ENCODE results near the gene THSD4.

The THSD4 gene

GRCh38 chr15:71323584-71323983 lies 208.3 kb downstream of the THSD4 start:
- H3K4me1 ChIP-seq (ENCODE audit: control insufficient read depth, insufficient read depth, low read length, unreplicated experiment) = peaks cover 19% of the 10 kb centered on the region
- no peaks in the 10 kb centered on the region for H3K79me2 ChIP-seq (ENCODE audit: control insufficient read depth, insufficient read depth, low read length, unreplicated experiment)
- no peaks in the 10 kb centered on the region for H3K27me3 ChIP-seq (ENCODE audit: insufficient read depth, low read length)

DNA sequence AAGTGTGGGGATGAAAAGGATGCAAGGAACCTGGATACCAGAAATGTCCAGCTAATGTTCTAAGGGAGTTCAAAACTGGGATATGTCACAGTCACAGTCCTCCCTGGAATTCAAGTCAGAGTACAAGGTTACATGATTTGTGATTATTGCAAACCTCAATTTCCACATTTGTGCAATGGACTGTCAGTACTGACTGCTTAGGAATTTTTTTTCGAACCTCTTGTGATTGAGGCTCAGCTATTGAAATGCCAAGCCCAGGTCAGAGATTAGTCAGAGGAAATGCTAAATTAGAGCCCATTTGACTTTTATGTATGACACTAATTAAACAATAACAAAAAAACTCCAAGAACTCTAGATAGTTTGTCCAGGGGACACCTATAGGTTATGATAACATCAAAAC lies 210.2 kb downstream of the THSD4 start:
- Histone ChIP-seq H3K27me3 (ENCODE audit: insufficient read depth, low read length) (no peaks in the 10 kb centered on the region), H3K4me1 (ENCODE audit: control insufficient read depth, insufficient read depth, low read length, unreplicated experiment) (peaks cover 30% of the 10 kb centered on the region), H3K4me3 (ENCODE audit: low read depth, low read length) (peak overlapping the region; percentile 11; the same call in 1 of the 2 replicates), H3K36me3 (ENCODE audit: insufficient read depth, low read length) (no peaks in the 10 kb centered on the region), H2AFZ (ENCODE audit: low read length, unreplicated experiment) (no peak overlapping the region), H3K27ac (ENCODE audit: low read depth, low read length) (peak overlapping the region; percentile 78), H3K79me2 (ENCODE audit: control insufficient read depth, insufficient read depth, low read length, unreplicated experiment) (no peaks in the 10 kb centered on the region)

More at GRCh38 chr15:71323584-71323983, 208.3 kb downstream of the THSD4 start:
- Histone ChIP-seq H3K27ac (ENCODE audit: low read depth, low read length) (no peak overlapping the region), H2AFZ (ENCODE audit: low read length, unreplicated experiment) (no peak overlapping the region), H3K4me3 (ENCODE audit: low read depth, low read length) (no peak overlapping the region), H3K36me3 (ENCODE audit: insufficient read depth, low read length) (no peaks in the 10 kb centered on the region; the same call in 1 of the 2 replicates)

- no peak overlapping the region for H3K27ac ChIP-seq (ENCODE audit: low read depth, low read length)
- no peaks in the 10 kb centered on the region for H3K27me3 ChIP-seq (ENCODE audit: insufficient read depth, low read length)
- H3K79me2 ChIP-seq (ENCODE audit: control insufficient read depth, insufficient read depth, low read length, unreplicated experiment) = no peaks in the 10 kb centered on the region
- peaks cover 36% of the 10 kb centered on the region for H3K4me1 ChIP-seq (ENCODE audit: control insufficient read depth, insufficient read depth, low read length, unreplicated experiment)
- H3K36me3 ChIP-seq (ENCODE audit: insufficient read depth, low read length) = no peaks in the 10 kb centered on the region
- H2AFZ ChIP-seq (ENCODE audit: low read length, unreplicated experiment) = no peak overlapping the region
- no peak overlapping the region for H3K4me3 ChIP-seq (ENCODE audit: low read depth, low read length)
Observed at GRCh38 chr15:71328453-71328852, 213.2 kb downstream of the THSD4 start.

DNA sequence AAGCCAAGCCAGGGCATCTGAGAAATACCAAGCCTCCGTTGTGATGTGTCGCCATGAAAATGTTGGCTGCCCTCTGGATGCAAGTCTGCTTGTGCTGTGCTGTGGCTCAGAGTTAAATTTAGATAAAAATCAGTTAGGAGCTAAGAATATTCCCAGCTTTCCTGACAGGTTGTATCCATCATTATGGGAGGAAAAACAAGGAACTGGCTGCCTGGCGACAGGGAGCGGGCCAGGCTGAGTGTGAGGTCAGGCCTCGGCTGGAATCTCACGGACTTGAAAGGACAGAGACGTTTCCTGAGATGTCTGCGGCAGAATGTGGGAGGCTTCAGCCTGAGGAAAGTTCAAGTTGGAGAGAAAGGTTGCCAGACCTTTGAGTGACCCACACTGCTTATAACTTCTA lies 213.8 kb downstream of the THSD4 start:
- Histone ChIP-seq H3K27ac (ENCODE audit: low read depth, low read length) (0 out of 2 replicates have a peak overlapping the region, but pooled peaks have one; percentile 16), H3K79me2 (ENCODE audit: control insufficient read depth, insufficient read depth, low read length, unreplicated experiment) (no peaks in the 10 kb centered on the region), H3K4me1 (ENCODE audit: control insufficient read depth, insufficient read depth, low read length, unreplicated experiment) (peaks cover 42% of the 10 kb centered on the region), H3K27me3 (ENCODE audit: insufficient read depth, low read length) (no peaks in the 10 kb centered on the region), H2AFZ (ENCODE audit: low read length, unreplicated experiment) (no peak overlapping the region), H3K4me3 (ENCODE audit: low read depth, low read length) (no peak overlapping the region), H3K36me3 (ENCODE audit: insufficient read depth, low read length) (no peaks in the 10 kb centered on the region)

DNA sequence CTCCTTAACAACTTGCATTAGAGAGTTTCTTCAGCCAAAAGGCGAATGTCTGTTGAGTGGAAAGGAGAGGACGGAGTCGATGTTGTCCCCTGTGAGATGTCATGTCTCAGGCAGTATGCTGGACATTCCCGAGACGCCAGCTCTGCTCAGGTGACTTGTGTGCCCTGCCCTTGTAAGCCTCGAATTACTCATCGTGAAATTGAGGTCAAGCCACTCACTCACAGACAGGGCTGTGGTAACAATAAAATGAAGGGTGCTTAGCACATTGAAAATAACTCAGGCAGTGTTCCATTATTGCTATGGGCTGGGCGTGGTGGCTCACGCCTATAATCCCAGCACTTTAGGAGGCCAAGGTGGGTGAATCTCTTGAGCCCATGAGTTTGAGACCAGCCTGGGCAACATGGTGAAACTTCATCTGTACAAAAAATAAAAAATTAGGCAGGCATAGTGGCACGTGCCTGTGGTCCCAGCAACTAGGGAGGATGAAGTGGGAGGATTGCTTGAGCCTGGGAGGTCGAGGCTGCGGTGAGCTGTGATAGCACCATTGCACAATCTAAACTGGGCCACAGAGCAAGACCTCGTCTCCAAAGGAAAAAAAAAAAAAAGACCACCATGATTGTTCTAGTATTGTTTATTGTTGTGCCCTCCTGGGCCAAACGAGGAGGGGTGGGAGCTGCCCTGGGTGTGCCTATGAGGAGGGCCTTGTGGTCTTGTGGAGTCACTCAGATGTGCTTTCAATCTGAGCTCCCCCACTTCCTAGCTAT lies 214.4 kb downstream of the THSD4 start:
- H3K27me3 ChIP-seq (ENCODE audit: insufficient read depth, low read length) = no peaks in the 10 kb centered on the region
- H2AFZ ChIP-seq (ENCODE audit: low read length, unreplicated experiment) = no peak overlapping the region
- H3K4me1 ChIP-seq (ENCODE audit: control insufficient read depth, insufficient read depth, low read length, unreplicated experiment) = peaks cover 47% of the 10 kb centered on the region
- H3K36me3 ChIP-seq (ENCODE audit: insufficient read depth, low read length) = peaks cover 6% of the 10 kb centered on the region; the same call in 1 of the 2 replicates
- no peak overlapping the region for H3K4me3 ChIP-seq (ENCODE audit: low read depth, low read length)
- H3K79me2 ChIP-seq (ENCODE audit: control insufficient read depth, insufficient read depth, low read length, unreplicated experiment) = no peaks in the 10 kb centered on the region
- H3K27ac ChIP-seq (ENCODE audit: low read depth, low read length) = 0 out of 2 replicates have a peak overlapping the region, but pooled peaks have one; percentile 16

DNA sequence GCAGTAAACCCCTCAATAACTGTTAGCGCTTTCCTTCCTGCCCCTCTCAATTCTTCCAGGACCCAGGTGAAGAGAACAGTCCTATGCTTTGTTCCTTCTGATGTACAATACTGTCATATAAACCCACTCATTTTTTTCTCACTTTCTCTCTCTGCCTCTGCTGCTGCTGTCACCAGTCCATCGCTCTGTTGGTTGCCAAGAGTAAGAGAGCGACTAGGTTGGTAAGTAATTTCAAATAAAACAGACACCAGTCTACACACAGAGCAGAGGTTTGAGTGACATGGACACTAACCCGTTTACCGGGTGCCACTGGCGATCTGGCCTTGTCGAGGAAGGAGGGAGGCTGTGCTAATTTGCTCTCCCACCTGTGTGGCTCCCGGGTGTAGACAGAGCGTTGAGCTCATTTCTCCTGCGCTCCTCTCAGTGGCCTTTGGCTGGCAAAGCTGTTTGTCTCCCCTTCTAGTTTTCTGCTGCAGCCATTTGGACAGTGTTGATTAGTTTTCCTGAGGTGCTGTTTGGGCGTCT lies 215.4 kb downstream of the THSD4 start:
- peaks cover 39% of the 10 kb centered on the region for H3K4me1 ChIP-seq (ENCODE audit: control insufficient read depth, insufficient read depth, low read length, unreplicated experiment)
- no peak overlapping the region for H3K4me3 ChIP-seq (ENCODE audit: low read depth, low read length)
- H2AFZ ChIP-seq (ENCODE audit: low read length, unreplicated experiment) = no peak overlapping the region
- peaks cover 8% of the 10 kb centered on the region; the same call in 1 of the 2 replicates for H3K36me3 ChIP-seq (ENCODE audit: insufficient read depth, low read length)
- H3K27ac ChIP-seq (ENCODE audit: low read depth, low read length) = no peak overlapping the region
- H3K27me3 ChIP-seq (ENCODE audit: insufficient read depth, low read length) = no peaks in the 10 kb centered on the region
- no peaks in the 10 kb centered on the region for H3K79me2 ChIP-seq (ENCODE audit: control insufficient read depth, insufficient read depth, low read length, unreplicated experiment)

GRCh38 chr15:71331173-71331572 lies 215.9 kb downstream of the THSD4 start:
- Histone ChIP-seq H3K27me3 (ENCODE audit: insufficient read depth, low read length) (no peaks in the 10 kb centered on the region), H3K4me3 (ENCODE audit: low read depth, low read length) (no peak overlapping the region)

DNA sequence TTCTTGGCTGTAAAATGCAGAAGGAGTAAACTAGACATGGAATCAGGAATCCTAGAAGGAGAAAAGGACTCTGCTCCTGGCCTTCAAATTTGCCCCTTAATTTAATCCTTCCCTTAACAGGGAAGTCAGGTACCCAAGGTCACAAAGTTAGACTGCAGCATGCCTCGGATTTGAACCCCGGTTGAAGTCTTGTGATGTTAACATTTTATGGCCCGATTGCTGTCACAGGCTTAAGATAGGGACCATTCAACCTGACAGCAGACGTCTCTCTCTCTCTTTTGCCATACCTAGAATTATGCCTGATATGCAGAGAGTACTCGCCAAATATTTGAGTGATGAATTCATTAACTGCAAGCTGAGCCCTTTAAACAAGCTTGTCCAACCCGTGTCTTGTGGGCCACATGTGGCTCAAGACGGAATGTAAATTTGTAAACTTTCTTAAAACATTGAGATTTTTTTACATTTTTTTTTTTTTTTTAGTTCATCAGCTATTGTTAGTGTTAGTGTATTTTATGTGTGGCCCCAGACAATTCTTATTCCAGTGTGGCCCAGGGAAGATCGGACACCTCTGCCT lies 217.2 kb downstream of the THSD4 start:
- no peak overlapping the region for H3K4me3 ChIP-seq (ENCODE audit: low read depth, low read length)
- no peaks in the 10 kb centered on the region for H3K27me3 ChIP-seq (ENCODE audit: insufficient read depth, low read length)
- no peak overlapping the region for H3K27ac ChIP-seq (ENCODE audit: low read depth, low read length)
- H3K4me1 ChIP-seq (ENCODE audit: control insufficient read depth, insufficient read depth, low read length, unreplicated experiment) = peaks cover 32% of the 10 kb centered on the region
- H3K79me2 ChIP-seq (ENCODE audit: control insufficient read depth, insufficient read depth, low read length, unreplicated experiment) = no peaks in the 10 kb centered on the region
- no peak overlapping the region for H2AFZ ChIP-seq (ENCODE audit: low read length, unreplicated experiment)
- peaks cover 8% of the 10 kb centered on the region; the same call in 1 of the 2 replicates for H3K36me3 ChIP-seq (ENCODE audit: insufficient read depth, low read length)

More at GRCh38 chr15:71331173-71331572, 215.9 kb downstream of the THSD4 start:
- Histone ChIP-seq H3K4me1 (ENCODE audit: control insufficient read depth, insufficient read depth, low read length, unreplicated experiment) (peaks cover 34% of the 10 kb centered on the region), H3K79me2 (ENCODE audit: control insufficient read depth, insufficient read depth, low read length, unreplicated experiment) (no peaks in the 10 kb centered on the region), H3K36me3 (ENCODE audit: insufficient read depth, low read length) (peaks cover 8% of the 10 kb centered on the region; the same call in 1 of the 2 replicates), H3K27ac (ENCODE audit: low read depth, low read length) (no peak overlapping the region), H2AFZ (ENCODE audit: low read length, unreplicated experiment) (no peak overlapping the region)

DNA sequence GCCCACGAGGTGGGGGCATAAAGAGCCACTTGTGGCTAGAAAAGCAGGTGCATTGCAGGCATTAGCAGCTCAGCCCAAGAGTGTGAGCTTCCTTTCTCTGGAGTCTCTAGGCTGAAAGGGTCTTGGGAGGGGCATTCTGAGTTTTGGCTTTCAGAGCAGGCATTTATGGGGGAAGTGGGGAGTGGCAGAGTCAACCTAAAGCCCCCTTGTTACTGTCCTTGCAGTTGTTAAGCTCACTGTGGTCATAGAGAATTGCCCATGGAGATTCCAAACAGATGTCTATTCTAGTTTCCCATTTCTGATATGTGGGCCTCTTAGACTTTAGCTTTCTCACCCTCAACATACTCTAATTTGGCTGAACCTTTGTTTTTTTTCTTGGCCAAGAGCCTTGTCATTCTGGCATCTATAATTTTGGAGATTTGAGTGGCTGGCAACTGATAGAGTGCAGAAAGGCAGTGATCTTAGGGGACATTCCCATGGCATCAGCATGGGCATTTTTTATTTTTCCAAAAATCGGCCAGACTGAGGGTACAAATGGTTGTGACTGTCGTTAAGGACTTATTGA lies 217.9 kb downstream of the THSD4 start:
- Histone ChIP-seq H3K36me3 (ENCODE audit: insufficient read depth, low read length) (peaks cover 8% of the 10 kb centered on the region; the same call in 1 of the 2 replicates), H3K4me3 (ENCODE audit: low read depth, low read length) (0 out of 2 replicates have a peak overlapping the region, but pooled peaks have one; percentile 40), H3K79me2 (ENCODE audit: control insufficient read depth, insufficient read depth, low read length, unreplicated experiment) (no peaks in the 10 kb centered on the region), H3K27me3 (ENCODE audit: insufficient read depth, low read length) (no peaks in the 10 kb centered on the region), H3K4me1 (ENCODE audit: control insufficient read depth, insufficient read depth, low read length, unreplicated experiment) (peaks cover 32% of the 10 kb centered on the region), H3K27ac (ENCODE audit: low read depth, low read length) (peak overlapping the region; percentile 75), H2AFZ (ENCODE audit: low read length, unreplicated experiment) (no peak overlapping the region)

DNA sequence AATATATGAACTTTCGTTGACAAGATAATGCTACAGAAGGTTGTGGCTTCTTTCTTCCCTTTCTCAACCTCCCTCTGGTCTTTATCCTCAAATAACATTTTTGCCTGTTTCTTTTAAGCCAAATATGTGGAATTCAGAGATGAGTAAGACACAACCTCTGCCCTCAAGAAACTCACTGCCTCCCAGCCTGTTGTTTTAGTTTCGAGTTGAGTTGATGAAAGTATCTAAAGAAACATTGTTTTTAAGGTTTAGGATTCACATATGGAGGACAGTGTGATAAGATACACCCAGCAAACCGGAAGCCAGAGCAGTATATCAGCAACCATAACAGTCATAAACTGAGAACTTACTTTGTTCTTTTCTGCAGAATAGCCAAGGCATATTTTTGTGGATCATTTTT lies 218.6 kb downstream of the THSD4 start:
- H3K27ac ChIP-seq (ENCODE audit: low read depth, low read length) = peak overlapping the region; percentile 75
- peaks cover 8% of the 10 kb centered on the region; the same call in 1 of the 2 replicates for H3K36me3 ChIP-seq (ENCODE audit: insufficient read depth, low read length)
- H3K4me3 ChIP-seq (ENCODE audit: low read depth, low read length) = peak overlapping the region; percentile 40; the same call in 1 of the 2 replicates
- H3K27me3 ChIP-seq (ENCODE audit: insufficient read depth, low read length) = no peaks in the 10 kb centered on the region
- peak overlapping the region; percentile 34 for H2AFZ ChIP-seq (ENCODE audit: low read length, unreplicated experiment)
- H3K79me2 ChIP-seq (ENCODE audit: control insufficient read depth, insufficient read depth, low read length, unreplicated experiment) = no peaks in the 10 kb centered on the region
- H3K4me1 ChIP-seq (ENCODE audit: control insufficient read depth, insufficient read depth, low read length, unreplicated experiment) = peaks cover 32% of the 10 kb centered on the region

All from ACC112 (cell line).